ENCODE results near the gene AP3S2.

DNA sequence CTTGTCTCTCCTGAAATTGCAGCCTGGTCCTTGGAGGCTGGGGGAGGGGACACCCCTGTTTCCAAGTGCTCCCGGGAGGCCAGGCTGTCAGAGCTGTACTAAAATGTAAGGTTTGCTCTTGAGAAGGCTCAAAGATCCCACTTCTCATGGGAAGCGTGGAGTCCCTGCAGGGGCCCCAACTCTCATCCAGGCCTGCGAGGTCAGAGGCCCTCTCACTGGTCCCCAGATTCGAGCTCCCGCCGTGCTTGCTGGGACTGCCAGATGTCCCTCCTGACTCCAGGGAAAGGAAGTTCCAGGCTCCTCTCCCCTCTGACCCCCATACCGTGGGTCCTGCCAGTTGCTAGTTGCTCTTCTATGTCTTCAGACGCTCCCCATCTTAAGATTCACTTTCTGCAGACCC, 64.6 kb downstream of the AP3S2 start:
- TF ChIP-seq, protein P1, sequence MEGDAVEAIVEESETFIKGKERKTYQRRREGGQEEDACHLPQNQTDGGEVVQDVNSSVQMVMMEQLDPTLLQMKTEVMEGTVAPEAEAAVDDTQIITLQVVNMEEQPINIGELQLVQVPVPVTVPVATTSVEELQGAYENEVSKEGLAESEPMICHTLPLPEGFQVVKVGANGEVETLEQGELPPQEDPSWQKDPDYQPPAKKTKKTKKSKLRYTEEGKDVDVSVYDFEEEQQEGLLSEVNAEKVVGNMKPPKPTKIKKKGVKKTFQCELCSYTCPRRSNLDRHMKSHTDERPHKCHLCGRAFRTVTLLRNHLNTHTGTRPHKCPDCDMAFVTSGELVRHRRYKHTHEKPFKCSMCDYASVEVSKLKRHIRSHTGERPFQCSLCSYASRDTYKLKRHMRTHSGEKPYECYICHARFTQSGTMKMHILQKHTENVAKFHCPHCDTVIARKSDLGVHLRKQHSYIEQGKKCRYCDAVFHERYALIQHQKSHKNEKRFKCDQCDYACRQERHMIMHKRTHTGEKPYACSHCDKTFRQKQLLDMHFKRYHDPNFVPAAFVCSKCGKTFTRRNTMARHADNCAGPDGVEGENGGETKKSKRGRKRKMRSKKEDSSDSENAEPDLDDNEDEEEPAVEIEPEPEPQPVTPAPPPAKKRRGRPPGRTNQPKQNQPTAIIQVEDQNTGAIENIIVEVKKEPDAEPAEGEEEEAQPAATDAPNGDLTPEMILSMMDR (IDR thresholded peaks at IDR 0.05), result no peak
- no peak for TF ChIP-seq POLR2A (IDR thresholded peaks at IDR 0.05)
